Lower leg skin (tissue), 4 donors: ENCODE results near the gene PACRG. TPM values are rescaled to one million over a fixed set of nuclear protein-coding genes. Genes with fewer than 3 reads are reported as not detected.

Source experiments
- DNase-seq, 2 donors: peaks; one replicate each; pipeline ENCODE4 v3.0.0-alpha.2; 2019; ENCODE audit warnings: low spot score in 2 of 2
- H3K4me3 ChIP-seq: fragments of 200-600 bp; sonication (generic); 2 replicates; pipeline ENCODE4 v1.5.1; 2017; ENCODE audit warnings: mild to moderate bottlenecking, low read depth; ENCODE audit not compliant: poor library complexity, severe bottlenecking
- CTCF ChIP-seq, 3 donors: fragments of 450-650 bp; IDR thresholded peaks; one replicate each; pipeline ENCODE4 v1.5.1; 2016; ENCODE audit warnings: antibody characterized with exemption in 3 of 3, mild to moderate bottlenecking in 3 of 3, moderate library complexity in 2 of 3
- POLR2A ChIP-seq, 2 donors: fragments of 450-650 bp; IDR thresholded peaks; one replicate each; pipeline ENCODE4 v1.6.1; 2016 to 2017; ENCODE audit warnings: antibody characterized with exemption in 2 of 2, mild to moderate bottlenecking in 1 of 2, moderate library complexity in 1 of 2
- WGBS, 2 donors: methylation state at CpG; one replicate each; pipeline ENCODE4 v1.1.5; 2018; 5-methylcytosine and 5-hydroxymethylcytosine counted together
- intact Hi-C: fragments of 100-400 bp; cut with DNase I; formaldehyde crosslinking; loops from one replicate; pipeline ENCODE4 v1.15.0; 2023; ENCODE audit warnings: low total_unique reads
- total RNA-seq, 4 donors: library from RNA; depleted of rRNA; stranded (reverse); fragments of >200 nt; gene quantifications; one replicate each; pipeline ENCODE4 v1.1.0, GENCODE V29; 2016

Gene PACRG
- total RNA-seq, 4 donors from 2014 or later: 0.38 to 3.9 (median 3.4) TPM; not detected in 1

GRCh38 chr6:163248051-163248450 lies 520.3 kb downstream of the PACRG start:
- DNase-seq: no peak
- intact Hi-C loops: no loop called here
- H3K4me3 ChIP-seq: no peak overlapping the region
- 90 to 92% methylated on average over 4 of the region's 4 CpGs for WGBS, 2 donors
- TF ChIP-seq POLR2A (IDR thresholded peaks at IDR 0.05) (no peak), CTCF (IDR thresholded peaks at IDR 0.05) (no peak)

- TF ChIP-seq CTCF (IDR thresholded peaks at IDR 0.05) (no peak), POLR2A (IDR thresholded peaks at IDR 0.05) (no peak)
- WGBS, 2 donors: 68 to 76% methylated on average over 8 of the region's 8 CpGs
- intact Hi-C loops: no loop called here
- H3K4me3 ChIP-seq: no peak overlapping the region
- no peak for DNase-seq
These were observed 521.9 kb downstream of the PACRG start for GRCh38 chr6:163249651-163250101.

DNA sequence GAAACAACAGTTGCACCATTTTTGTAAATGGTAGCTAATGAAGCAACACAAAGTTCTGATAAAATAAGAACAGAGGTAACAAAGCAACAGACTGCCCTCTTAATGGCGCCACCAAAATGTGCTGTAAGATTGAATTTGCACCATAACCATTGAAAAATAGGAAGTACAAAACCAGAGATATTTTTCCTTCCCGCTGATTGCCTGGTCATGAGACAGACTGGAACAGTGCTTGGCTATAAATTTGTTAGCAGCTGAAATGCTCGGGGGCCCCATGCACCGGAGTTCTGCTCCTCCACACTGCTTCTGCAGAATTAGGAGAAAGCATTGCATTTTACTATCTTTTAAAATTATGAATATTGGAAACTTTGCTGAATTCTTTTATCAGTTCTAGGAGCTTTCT lies 522.3 kb downstream of the PACRG start:
- intact Hi-C loops: no loop called here
- 68 to 75% methylated on average over 4 of the region's 4 CpGs for WGBS, 2 donors
- TF ChIP-seq CTCF (IDR thresholded peaks at IDR 0.05) (no peak), POLR2A (IDR thresholded peaks at IDR 0.05) (no peak)
- H3K4me3 ChIP-seq: no peak overlapping the region
- no peak for DNase-seq

GRCh38 chr6:163252061-163252591 lies 524.4 kb downstream of the PACRG start:
- H3K4me3 ChIP-seq: no peak overlapping the region
- TF ChIP-seq CTCF (IDR thresholded peaks at IDR 0.05) (no peak), POLR2A (IDR thresholded peaks at IDR 0.05) (no peak)
- no peak for DNase-seq
- WGBS, 2 donors: 83 to 89% methylated on average over 27 of the region's 27 CpGs
- intact Hi-C loops: no loop called here

DNA sequence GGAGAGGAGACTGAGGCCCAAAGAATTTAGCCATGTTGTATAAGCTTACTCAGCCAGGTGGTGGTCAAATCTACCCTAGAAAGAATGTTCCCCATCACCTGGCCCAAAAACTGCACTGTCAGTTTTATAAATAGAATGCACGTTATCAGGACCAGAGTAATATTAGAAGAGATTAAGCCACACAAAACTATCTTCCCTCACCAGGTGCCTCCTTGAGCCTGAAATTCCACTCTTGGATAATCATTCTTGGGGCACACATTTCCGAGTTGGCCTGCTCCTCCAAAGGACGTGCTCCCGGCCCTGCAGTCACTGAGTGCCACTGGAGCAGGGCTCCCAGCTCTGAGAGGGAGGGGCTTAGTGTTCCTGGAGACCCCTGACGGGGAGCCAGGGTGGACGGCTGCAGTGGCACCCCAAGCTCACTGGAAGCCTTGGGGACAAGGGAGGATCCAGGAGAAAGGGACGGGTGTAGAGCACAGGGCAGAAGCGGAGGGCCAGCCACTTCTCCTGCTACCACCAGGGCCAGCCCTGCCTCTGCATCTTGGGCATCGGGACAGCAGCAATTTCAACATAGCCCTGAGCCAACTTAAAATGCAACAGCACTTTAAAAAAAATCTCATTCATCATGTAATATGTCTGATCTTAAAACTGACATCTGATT lies 525.9 kb downstream of the PACRG start:
- intact Hi-C loops: no loop called here

More for the DNA sequence above, 525.9 kb downstream of the PACRG start:
- TF ChIP-seq POLR2A (IDR thresholded peaks at IDR 0.05): no peak
- no peak for TF ChIP-seq CTCF (IDR thresholded peaks at IDR 0.05)
- no peak overlapping the region for H3K4me3 ChIP-seq
- WGBS, 2 donors: 72 to 78% methylated on average over 9 of the region's 9 CpGs
- no peak for DNase-seq
